ENCODE results near the gene ZNF80.

ZNF80 gene

DNA sequence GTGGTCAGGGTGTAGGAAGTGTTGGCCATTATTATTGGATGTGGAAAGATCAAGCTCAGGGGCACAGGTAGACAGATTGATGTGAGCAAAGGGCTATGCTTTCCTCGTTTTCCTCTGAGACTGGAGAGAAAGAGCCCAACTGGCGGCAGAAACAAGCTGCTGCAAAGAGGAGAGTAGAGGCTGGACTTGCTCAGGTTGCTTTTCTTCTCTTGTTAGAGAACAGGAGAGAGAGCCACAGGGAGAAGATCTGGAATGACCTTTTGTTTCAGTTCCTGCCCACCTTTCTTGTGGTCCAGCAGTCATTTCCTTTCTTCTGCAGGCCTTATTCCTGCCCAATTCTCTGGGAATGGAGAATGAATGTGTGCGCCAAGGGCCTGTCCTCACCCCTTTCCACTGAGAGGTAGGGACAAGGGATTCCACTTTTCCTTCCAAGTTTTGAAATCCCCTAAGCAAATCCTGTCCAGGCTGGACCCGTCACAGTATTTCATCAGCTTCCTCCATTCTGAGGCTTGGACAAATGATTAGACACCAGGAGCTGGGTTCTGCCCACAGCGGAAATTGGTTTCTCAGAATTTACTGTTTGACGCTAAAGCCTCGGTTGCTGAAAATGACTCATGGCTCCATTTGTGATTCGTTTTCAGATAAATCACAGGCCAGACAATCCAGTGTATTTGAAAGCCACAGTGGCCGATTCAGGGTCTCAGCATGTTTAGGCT, 16.1 kb downstream of the ZNF80 start:
- FAIRE-seq, result peak; percentile 48

GRCh38 chr3:114219741-114220140, 17.6 kb downstream of the ZNF80 start:
- FAIRE-seq (no peak), DNase-seq (ENCODE audit: extremely low spot score, insufficient read length, low read depth) (no peak)

More for the DNA sequence above, 16.1 kb downstream of the ZNF80 start:
- DNase-seq (ENCODE audit: extremely low spot score, insufficient read length, low read depth), result no peak

DNA sequence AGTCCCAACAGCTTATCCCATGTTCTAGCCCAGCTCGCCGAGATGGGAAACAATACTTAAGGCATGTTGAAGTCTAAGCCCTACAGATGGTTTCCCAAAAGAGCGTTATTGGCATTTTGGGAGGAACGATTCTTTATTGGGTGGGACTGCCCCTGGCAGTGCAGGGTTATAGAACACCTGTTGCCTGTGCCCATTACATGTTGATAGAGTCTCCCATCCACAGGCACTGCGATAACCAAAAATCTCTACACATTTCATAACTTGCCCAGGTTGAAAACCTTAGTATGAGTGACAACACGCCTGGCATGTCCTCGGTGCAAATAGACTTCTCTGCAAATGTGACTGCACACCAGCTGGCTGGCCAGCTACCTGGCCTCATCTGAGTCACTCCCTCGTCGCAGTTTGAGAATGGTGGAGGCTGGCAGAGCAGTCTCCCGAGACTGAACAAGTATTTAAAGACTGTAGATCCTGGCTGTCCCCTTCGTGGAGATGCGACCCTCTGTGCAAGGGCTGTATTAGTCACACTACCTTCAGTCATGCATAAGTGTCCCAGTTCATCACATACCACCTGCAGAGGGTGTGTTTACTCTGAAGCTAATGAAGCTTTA, 18.7 kb downstream of the ZNF80 start:
- DNase-seq (ENCODE audit: extremely low spot score, insufficient read length, low read depth) (no peak), FAIRE-seq (no peak)

GRCh38 chr3:114218006-114218405, 19.4 kb downstream of the ZNF80 start:
- no peak for FAIRE-seq
- DNase-seq (ENCODE audit: extremely low spot score, insufficient read length, low read depth), result no peak

GRCh38 chr3:114217266-114217665, 20.1 kb downstream of the ZNF80 start:
- FAIRE-seq, result no peak
- no peak for DNase-seq (ENCODE audit: extremely low spot score, insufficient read length, low read depth)

DNA sequence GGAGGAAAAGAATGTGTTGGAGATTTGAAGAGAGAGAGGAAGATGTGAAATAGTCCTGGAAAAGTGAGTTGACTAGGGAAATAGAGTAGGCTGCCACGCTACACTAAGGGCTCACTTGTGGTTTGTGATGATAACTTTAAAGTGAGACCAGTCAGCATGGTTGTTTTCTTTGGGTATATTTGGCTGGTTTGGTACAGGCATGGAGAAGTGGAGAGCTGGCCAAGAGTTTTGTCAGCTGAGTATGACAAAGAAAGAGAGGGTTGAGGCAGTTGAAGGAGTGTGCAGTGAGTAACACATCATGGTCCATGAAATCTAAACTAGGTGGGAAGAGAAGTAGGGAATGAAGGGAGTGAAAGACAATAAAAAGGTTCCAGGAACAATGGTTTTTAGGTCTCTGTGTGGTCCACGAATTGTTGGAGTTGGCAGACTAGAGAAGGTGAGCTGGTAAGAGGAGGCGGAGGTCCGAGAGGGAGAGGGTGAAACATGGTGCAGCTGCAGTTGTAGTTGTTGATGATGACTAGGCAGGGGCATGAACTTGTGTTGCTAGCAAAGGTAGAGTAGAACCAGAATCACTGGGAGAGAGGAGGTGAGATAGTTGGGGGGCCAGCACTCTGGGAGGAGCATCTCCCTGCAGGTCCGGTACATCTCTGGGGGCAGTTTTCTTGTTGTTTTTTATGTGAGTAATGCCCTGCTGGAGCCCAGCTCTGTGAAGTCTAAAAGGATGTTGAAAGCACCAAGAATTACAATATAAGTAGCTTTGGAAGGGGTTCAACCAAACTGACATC, 21.0 kb downstream of the ZNF80 start:
- no peak for FAIRE-seq

DNA sequence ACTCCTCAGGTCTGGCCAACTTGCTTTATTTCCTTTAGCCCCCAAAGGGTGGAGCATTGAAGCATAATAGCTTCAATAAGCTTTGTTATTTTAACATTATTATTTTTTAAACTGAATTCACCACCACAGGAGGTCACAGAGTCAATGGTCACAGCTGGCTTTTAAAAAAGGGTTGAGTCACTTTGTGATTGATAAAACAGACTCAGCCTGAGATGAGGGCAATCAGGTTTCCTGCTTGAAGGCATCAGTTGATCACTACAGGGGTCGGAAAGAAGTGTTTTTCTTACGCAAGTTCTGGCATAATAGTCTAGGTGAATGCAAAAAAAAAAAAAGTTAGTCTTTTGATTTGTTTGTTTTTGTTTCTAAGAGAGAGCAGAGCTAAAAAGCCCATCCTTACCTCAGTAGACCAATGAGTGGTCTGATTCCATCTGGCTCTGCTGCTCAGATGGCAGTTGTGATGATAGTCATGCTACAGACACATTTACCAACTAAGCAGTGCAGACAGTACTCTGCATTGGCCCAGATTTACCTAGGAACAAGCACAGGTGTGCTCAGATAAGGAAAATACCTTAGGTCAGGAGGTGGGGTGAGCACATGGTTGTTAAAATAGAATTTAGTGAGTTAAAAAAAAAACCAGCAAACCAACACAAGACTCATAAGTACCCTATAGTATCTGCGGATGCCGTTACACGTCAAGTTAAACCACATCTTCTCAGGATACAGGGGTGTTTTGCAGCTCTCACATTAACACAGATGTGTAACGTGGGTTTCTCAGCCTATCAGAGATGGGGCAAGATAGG, 22.6 kb downstream of the ZNF80 start:
- FAIRE-seq (no peak), DNase-seq (ENCODE audit: extremely low spot score, insufficient read length, low read depth) (no peak)

More for the DNA sequence above, 21.0 kb downstream of the ZNF80 start:
- DNase-seq (ENCODE audit: extremely low spot score, insufficient read length, low read depth), result no peak

DNA sequence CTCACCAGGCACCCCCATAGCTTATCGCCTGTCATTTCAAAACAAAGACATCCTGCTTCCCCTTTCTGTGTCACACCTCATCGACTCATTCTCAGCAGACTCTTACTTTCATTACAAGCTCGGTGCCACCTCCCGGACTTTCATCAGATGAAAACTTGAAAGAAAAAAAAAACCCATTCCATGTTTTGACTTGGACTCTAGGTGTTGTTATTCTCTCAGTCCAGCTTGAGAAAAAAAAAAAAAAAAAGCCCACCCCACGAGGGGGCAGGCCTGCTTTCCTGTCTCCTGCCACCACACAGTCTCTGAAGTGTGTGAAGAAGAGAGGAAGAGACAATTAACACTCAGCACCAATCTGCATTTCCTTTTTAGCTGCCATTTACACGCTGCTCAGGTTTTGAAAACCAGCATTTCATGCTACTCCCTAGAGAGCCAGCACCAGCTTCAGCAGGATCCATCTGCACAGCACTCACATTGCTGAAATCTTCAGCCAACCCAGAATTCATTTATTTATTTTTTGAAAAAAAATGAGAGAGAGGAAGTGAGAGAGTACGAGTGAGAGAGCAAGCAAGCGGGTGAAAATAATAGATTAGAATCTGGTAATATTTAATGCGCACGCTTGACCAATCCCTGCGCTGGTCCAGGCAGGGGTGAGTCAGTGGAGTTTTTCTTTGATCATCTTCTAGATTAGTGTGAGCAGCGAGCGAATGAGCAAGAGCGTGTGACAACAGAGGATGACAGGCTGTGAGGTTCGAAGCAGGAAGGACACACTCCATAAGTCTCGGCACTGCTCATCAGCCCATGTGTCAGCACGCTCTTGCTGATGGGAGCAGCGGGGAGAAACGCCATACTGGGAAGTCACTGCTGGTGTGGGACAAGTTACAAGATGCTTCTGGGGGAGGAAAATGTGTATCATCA, 23.5 kb downstream of the ZNF80 start:
- DNase-seq (ENCODE audit: extremely low spot score, insufficient read length, low read depth), result peak; percentile 49
- peak; percentile 97 for FAIRE-seq

- DNase-seq (ENCODE audit: extremely low spot score, insufficient read length, low read depth) (no peak), FAIRE-seq (no peak)
These were observed 24.1 kb downstream of the ZNF80 start for GRCh38 chr3:114213292-114213626.

DNA sequence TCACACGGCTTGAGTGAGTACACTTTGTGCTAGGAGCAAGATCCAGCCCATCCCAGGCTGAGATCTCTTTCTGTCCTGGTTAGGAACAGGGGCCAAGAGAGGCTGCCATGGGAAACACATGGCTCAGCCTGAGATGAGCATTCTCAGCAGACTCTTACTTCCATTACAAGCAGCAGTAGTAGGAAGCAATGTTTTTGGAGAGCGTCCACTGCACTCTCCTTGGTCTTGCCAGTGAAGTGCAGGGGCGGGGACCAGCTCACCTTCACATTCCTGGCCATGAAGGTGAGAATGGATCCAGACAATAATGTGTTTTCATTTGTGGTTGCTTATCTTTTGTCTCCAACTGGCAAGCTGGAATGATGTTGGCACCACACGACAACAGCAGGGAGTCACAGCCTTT, 24.7 kb downstream of the ZNF80 start:
- FAIRE-seq (no peak), DNase-seq (ENCODE audit: extremely low spot score, insufficient read length, low read depth) (no peak)

GRCh38 chr3:114207768-114208167, 29.6 kb downstream of the ZNF80 start:
- FAIRE-seq (peak; percentile 64), DNase-seq (ENCODE audit: extremely low spot score, insufficient read length, low read depth) (no peak)

- FAIRE-seq (no peak), DNase-seq (ENCODE audit: extremely low spot score, insufficient read length, low read depth) (no peak)
These were observed 31.0 kb downstream of the ZNF80 start for GRCh38 chr3:114206342-114206741.

GRCh38 chr3:114205541-114205940, 31.8 kb downstream of the ZNF80 start:
- FAIRE-seq (no peak), DNase-seq (ENCODE audit: extremely low spot score, insufficient read length, low read depth) (no peak)

DNA sequence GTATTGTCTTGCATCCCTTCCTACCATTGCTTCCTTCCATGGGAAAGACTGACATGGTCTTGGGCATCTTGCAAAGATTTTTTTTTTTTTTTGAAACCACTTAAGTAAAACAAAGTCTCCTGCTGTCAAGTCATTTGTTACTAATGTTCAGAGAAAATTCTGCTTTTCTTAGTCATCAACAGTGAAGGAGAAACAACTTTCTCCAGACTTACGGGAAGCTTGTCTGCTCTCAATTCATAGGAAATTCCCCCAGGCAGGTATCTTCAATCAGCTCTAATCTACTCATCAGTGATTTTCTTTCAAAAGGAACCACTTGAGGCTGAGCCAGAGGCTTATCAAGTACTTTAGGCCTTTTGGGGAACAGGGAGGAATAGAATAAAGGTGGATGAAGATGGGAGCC, 42.6 kb downstream of the ZNF80 start:
- no peak for FAIRE-seq
- DNase-seq (ENCODE audit: extremely low spot score, insufficient read length, low read depth), result no peak

GRCh38 chr3:114192136-114192535, 45.2 kb downstream of the ZNF80 start:
- no peak for FAIRE-seq
- no peak for DNase-seq (ENCODE audit: extremely low spot score, insufficient read length, low read depth)

GRCh38 chr3:114186501-114186900, 50.9 kb downstream of the ZNF80 start:
- DNase-seq (ENCODE audit: extremely low spot score, insufficient read length, low read depth) (no peak), FAIRE-seq (no peak)
